ENCODE data around the gene SGF29. TPM values are rescaled to one million over a fixed set of nuclear protein-coding genes. Genes with fewer than 3 reads are reported as not detected.
A peak's percentile ranks its signal among the peaks of the same experiment; 100 is the strongest.
"Not testable (repeated sequence)": the region's sequence is repeated elsewhere in the genome, so short reads cannot be mapped to it uniquely, and the experiment has no call there.

Gene SGF29
- total RNA-seq, 1 donor from 2014 or later = 9.7 TPM

GRCh38 chr16:28596115-28596630 lies 42.5 kb downstream of the SGF29 start:
- no peak for DNase-seq

- no peak for DNase-seq
These were observed 43.3 kb downstream of the SGF29 start, which contains the start of gene SULT1A2 for GRCh38 chr16:28596840-28597691. Gene SULT1A2 (minus strand): TSS chr16:28597050. CDS start chr16:28595930, 1,120 bp downstream.

- DNase-seq = no peak
These were observed 44.1 kb downstream of the SGF29 start for GRCh38 chr16:28597692-28598261.

DNA sequence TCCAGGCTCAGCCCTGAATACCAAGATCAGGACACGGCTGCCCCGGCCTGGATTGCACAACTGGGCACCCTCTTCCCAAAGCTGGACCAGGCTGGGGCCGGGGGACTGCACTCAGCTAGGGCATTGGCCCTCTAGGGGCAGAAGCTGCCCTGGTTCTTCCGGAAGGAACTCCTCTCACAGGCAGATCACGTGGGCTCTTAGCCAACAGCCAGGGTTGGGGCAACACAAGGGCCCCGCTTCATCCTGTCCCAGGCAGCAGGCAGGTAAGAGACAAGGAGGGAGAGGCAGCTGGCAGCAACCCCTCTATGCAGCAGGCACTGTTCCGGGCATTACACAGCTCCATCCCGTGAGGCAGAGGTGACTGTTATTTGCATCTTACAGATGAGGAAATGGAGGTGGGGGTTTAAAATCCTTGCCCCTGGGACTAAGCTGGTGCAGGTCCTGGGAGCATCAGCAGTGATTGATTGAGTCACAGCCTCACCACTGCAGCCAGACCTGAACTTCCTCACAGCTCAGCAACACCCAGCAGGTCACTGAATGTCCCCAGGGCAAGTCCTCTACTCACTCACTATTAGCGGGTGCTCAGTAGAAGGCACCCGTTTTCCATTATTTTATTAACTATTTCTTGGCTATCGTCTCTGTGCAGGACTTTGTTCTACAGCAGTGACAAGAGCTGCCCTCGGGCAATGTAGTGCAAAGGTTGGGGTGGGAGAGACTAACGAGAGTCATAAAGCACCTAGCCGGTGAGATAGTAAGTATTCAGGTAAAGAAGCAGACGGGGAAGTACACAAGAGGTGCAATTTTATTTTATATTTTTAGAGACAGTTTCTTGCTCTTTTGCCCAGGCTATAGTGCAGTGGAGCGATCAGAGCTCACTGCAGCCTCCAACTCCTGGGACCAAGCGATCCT lies 45.9 kb downstream of the SGF29 start:
- not testable (repeated sequence) for DNase-seq

DNA sequence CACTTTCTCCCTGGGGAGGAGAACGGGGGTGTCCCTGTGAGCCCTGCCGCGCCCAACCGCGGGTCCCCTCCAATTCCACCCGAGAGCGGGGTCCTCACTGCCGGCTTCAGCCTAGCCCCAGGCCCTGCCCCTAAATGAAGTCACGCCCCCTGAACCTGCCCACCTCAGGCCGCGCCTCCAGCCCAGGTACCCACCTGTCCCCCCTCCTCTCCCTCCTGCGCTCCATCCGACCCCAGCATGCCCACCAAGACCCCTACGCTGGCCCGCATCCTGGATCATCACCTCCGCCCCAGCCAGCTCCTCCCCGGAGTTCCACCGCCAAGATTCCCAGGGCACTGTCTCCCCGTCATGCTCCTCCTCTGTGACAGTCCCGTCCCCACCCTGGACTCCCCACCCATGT lies 47.2 kb downstream of the SGF29 start:
- DNase-seq = not testable (repeated sequence)

- not testable (repeated sequence) for DNase-seq
These were observed 47.9 kb downstream of the SGF29 start for GRCh38 chr16:28601589-28601988.

DNA sequence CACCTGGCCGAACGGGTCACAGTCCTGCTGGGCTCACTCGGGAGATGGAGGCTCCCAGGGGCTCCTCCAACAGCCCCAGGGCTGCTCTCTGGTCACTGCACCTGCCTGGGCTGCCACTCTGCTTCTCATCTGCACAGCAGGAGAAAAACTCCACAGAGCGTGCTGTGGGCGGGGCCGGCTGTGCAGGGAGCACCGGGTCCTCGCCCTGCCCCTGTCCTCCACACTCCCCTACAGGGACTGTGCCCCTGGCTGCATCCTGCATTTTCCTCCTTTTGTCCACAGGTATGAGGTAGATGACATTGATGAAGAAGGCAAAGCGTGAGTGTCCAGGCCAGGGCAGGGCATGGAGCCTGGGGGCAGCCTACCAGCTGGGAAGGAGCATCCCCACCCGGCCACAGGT lies 48.3 kb downstream of the SGF29 start:
- DNase-seq = not testable (repeated sequence)

DNA sequence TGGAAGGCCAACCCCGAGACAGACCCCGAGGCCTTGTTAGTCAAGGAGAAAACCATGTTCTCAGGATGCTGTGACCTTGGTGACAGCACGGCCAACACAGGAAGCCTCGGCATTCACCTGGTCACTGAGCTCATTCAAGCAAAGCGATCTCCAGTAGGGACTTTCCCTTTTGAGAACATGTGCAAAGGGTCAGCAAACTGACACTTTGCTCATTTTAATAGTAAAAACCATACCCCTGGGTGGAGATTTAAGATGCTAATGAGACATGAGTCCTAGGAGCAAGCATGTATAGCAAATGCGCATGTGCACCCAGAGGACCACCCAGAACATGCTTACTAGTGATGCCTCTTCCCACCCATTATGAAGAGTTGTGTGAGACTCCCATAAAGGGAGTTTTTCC lies 48.8 kb downstream of the SGF29 start:
- DNase-seq = no peak

- no peak for DNase-seq
These were observed 49.9 kb downstream of the SGF29 start for GRCh38 chr16:28603381-28604185.

GRCh38 chr16:28604186-28604565 lies 50.5 kb downstream of the SGF29 start:
- DNase-seq = no peak

GRCh38 chr16:28606291-28607115 lies 52.8 kb downstream of the SGF29 start:
- no peak for DNase-seq

- DNase-seq = no peak
These were observed 53.5 kb downstream of the SGF29 start for GRCh38 chr16:28607116-28607623.

GRCh38 chr16:28607681-28608495 lies 54.2 kb downstream of the SGF29 start:
- not testable (repeated sequence) for DNase-seq

GRCh38 chr16:28608496-28608808 lies 54.7 kb downstream of the SGF29 start:
- not testable (repeated sequence) for DNase-seq

- DNase-seq = not testable (repeated sequence)
These were observed 55.3 kb downstream of the SGF29 start for GRCh38 chr16:28608867-28609596.

DNA sequence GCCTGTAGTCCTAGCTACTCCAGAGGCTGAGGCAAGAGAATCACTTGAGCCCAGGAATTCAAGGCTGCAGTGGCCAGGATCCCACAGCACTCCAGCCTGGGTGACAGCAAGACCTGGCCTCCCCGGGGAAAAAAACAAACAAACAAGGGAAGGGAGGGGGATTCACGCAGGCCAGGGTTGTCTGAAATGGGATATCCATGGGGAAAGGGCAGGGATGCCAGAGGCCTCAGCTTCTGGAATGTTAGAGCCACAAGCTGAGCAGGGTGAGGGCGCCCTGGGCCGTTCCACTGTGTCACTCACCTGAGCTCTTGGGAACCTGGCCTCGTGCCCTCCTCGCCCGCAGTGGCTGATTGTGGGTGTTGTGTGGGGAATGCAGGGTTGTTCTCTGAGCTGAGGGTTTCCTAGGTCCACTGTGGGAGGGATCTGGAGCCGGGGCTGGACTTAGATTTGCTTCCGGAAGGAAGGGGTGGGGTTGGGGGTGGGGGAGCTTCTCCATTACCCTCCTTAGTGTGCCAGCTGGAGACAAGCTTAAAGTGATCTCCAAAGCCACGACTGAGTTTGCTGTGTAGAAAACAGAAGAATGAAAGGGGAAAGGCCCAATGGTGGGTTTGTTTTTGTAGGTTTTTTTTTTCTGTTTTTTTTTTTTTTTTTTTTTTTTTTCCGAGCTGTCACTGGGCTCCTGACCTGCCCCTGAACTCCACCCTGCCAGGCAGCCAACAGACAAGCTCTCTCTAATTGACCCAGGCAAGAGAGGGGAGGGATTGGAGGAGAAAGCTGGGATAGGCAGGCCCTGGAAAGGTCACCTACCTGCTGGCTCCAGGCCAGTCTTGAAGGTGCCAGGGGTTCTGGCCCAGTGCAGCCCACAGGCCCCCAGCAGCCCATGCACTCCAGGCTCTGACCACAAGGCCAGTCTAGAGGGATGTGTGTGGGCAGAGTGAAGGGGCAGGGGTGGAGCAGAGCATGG lies 56.2 kb downstream of the SGF29 start, which contains the start of gene SULT1A1:
TSS of gene SULT1A1 (minus strand) at position 414 of the 964 bp plus-strand sequence. CDS start 1,189 bp downstream, outside the sequence.
- DNase-seq = peak; percentile 60

DNA sequence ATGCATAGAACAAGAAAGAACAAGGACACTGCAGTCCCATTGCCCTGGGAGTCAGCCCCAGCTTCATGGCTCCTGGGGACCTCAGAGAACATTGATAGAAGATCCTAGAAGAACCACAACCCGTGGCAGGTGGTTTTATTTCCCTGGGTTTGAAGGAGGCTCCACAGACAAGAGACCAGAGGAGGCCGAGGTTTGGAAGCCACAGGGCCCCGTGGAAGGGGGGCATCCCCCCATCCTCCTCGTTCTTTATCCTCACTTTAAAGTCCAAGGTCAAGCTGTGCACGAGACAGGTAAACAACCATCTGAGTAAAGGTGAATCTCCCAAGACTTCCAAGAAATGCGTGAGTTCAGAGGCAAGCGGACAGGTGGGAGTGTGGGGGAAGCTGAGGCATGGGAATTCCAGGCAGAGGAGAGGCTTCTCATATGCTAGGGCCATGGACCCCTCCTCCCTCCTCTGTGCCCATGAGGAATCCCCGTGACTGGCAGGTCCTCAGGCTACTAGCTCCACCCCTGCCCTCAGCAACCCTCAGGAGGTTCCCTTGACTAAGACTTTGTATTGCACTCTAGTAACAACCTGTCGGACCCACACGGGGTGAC lies 57.0 kb downstream of the SGF29 start:
- no peak for DNase-seq
